Measurements from ENCODE around the gene EIF4G3. TPM values are rescaled to one million over a fixed set of nuclear protein-coding genes. Genes with fewer than 3 reads are reported as not detected.

The EIF4G3 gene
- total RNA-seq, 1 donor from 2014 or later = 81.3 TPM

DNA sequence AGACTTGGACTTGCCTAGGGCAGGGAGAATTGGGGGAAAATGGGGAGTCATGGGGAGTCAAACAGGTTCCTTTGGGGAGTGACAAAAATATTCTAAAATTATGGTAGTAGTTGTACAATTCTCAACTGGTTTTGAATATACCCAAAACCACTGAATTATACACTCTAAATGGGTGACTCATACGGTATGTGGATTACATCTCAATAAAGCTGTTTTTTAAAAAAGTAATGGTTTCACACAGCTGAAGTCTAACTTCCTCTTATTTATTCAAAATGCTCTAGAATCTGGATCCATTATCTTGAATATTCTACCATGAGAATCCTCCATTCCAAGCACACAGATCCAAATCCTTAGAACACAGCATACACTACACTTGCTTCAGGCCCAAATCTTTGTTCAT is 11.1 kb downstream of the EIF4G3 start:
- Mint-ChIP-seq H3K9me3 (no peaks in the 10 kb centered on the region), H3K27ac (peak overlapping the region; percentile 92), H3K36me3 (ENCODE audit: low read depth) (peaks cover 50% of the 10 kb centered on the region), H3K27me3 (no peaks in the 10 kb centered on the region), H3K4me1 (peaks cover 26% of the 10 kb centered on the region), H3K4me3 (peak overlapping the region; percentile 17)
- ChIA-PET POLR2A (interaction anchor here (0.5 to 0.7 kb wide), 2 partner anchors 10 to 19 kb away, joined by 3 read pairs; no protein-coding TSS in a partner anchor), CTCF (no interaction called here)
- no peak for TF ChIP-seq CTCF (IDR thresholded peaks at IDR 0.05)
- intact Hi-C loops (cut with micrococcal nuclease) = loop anchor here (1.0 kb wide), 1 partner anchor 10 kb away; no protein-coding TSS in a partner anchor
- ATAC-seq (ENCODE audit: low read depth) (peak; percentile 75), DNase-seq (no peak)

DNA sequence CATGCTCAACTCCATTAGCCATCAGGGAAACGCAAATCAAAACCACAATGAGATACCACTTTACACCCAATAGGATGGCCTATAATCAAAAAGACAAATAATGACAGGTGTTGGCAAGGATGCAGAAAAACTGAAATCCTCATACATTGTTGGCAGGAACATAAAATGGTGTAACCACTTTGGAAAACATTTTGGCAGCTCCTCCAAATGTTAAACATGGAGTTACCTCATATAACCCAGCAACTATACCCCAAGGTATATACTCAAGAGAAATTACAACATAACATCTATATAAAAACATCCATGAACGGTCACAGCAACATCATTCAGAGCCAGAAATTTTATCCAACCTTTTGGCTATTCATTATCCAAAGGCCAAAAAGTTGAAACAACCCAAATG is 11.6 kb downstream of the EIF4G3 start:
- H3K9me3 Mint-ChIP-seq = no peaks in the 10 kb centered on the region
- DNase-seq (no peak), ATAC-seq (ENCODE audit: low read depth) (no peak)
- H3K36me3 Mint-ChIP-seq (ENCODE audit: low read depth) = peaks cover 51% of the 10 kb centered on the region
- POLR2A ChIA-PET = interaction anchor here (0.7 kb wide), 1 partner anchor 11 kb away, joined by 3 read pairs; no protein-coding TSS in a partner anchor
- H3K27ac Mint-ChIP-seq = peak overlapping the region; percentile 92
- CTCF ChIA-PET = no interaction called here
- H3K4me1 Mint-ChIP-seq = peaks cover 29% of the 10 kb centered on the region
- no peaks in the 10 kb centered on the region for H3K27me3 Mint-ChIP-seq
- no peak overlapping the region for H3K4me3 Mint-ChIP-seq
- intact Hi-C loops (cut with micrococcal nuclease) = loop anchor here (1.0 kb wide), 1 partner anchor 10 kb away; no protein-coding TSS in a partner anchor
- TF ChIP-seq CTCF (IDR thresholded peaks at IDR 0.05) = no peak

- DNase-seq (no peak), ATAC-seq (ENCODE audit: low read depth) (no peak)
- no peak for TF ChIP-seq CTCF (IDR thresholded peaks at IDR 0.05)
- ChIA-PET POLR2A (no interaction called here), CTCF (no interaction called here)
- Mint-ChIP-seq H3K27me3 (no peaks in the 10 kb centered on the region), H3K36me3 (ENCODE audit: low read depth) (peaks cover 49% of the 10 kb centered on the region), H3K4me3 (no peak overlapping the region), H3K4me1 (peaks cover 29% of the 10 kb centered on the region), H3K9me3 (no peaks in the 10 kb centered on the region), H3K27ac (no peak overlapping the region)
- intact Hi-C loops (cut with micrococcal nuclease) = no loop called here
Observed at GRCh38 chr1:21164266-21164665, 12.4 kb downstream of the EIF4G3 start.

GRCh38 chr1:21162740-21163464 is 13.8 kb downstream of the EIF4G3 start:
- H3K9me3 Mint-ChIP-seq = no peaks in the 10 kb centered on the region
- POLR2A ChIA-PET = interaction anchor here (1.0 kb wide), 1 partner anchor 15 kb away, joined by 3 read pairs; no protein-coding TSS in a partner anchor
- ATAC-seq (ENCODE audit: low read depth) (no peak), DNase-seq (no peak)
- H3K4me3 Mint-ChIP-seq = no peak overlapping the region
- no peak overlapping the region for H3K27ac Mint-ChIP-seq
- no peaks in the 10 kb centered on the region for H3K27me3 Mint-ChIP-seq
- peaks cover 46% of the 10 kb centered on the region for H3K36me3 Mint-ChIP-seq (ENCODE audit: low read depth)
- intact Hi-C loops (cut with micrococcal nuclease) = no loop called here
- CTCF ChIA-PET = interaction anchor here (1.6 kb wide), 1 partner anchor 126 kb away, joined by 3 read pairs; no protein-coding TSS in a partner anchor
- TF ChIP-seq CTCF (IDR thresholded peaks at IDR 0.05) = no peak
- H3K4me1 Mint-ChIP-seq = peaks cover 29% of the 10 kb centered on the region

DNA sequence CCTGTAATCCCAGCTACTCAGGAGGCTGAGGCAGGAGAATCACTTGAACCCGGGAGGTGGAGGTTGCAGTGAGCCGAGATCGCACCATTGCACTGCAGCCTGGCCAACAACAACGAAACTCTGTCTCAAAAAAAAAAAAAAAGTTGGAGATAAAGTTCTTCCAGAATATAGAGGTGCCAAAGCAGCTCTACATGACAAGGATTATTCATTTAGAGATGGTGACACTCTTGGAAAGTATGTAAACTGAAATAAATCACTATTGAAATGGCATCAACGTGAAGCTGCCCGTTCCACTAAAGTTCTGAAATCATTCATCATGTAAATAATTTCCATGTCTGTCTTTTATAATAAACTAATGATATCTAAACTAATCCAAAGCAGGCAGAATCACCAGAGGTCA is 14.9 kb downstream of the EIF4G3 start:
- ChIA-PET POLR2A (no interaction called here), CTCF (interaction anchor here (0.7 to 1.6 kb wide), 2 partner anchors 125 to 1690 kb away, joined by 3 to 4 read pairs; no protein-coding TSS in a partner anchor)
- DNase-seq (no peak), ATAC-seq (ENCODE audit: low read depth) (no peak)
- H3K27me3 Mint-ChIP-seq = no peaks in the 10 kb centered on the region
- TF ChIP-seq CTCF (IDR thresholded peaks at IDR 0.05) = no peak
- H3K4me1 Mint-ChIP-seq = peaks cover 31% of the 10 kb centered on the region
- H3K36me3 Mint-ChIP-seq (ENCODE audit: low read depth) = peaks cover 48% of the 10 kb centered on the region
- H3K4me3 Mint-ChIP-seq = no peak overlapping the region
- intact Hi-C loops (cut with micrococcal nuclease) = no loop called here
- H3K9me3 Mint-ChIP-seq = no peaks in the 10 kb centered on the region
- H3K27ac Mint-ChIP-seq = no peak overlapping the region
